HG03439 (cell line): ENCODE results near the gene SIMC1.
A peak's percentile ranks its signal among the peaks of the same experiment; 100 is the strongest.
"Not testable (repeated sequence)": the region's sequence is repeated elsewhere in the genome, so short reads cannot be mapped to it uniquely, and the experiment has no call there.

Source experiments
- ATAC-seq: cut with Tn5 transposase; IDR thresholded peaks from one replicate; pipeline ENCODE4 v1.9.1; 2021; ENCODE audit warnings: mild to moderate bottlenecking, moderate library complexity; ENCODE audit not compliant: unreplicated experiment

Gene SIMC1

GRCh38 chr5:176290057-176290840 lies 52.0 kb downstream of the SIMC1 start:
- not testable (repeated sequence) for ATAC-seq

- ATAC-seq, result not testable (repeated sequence)
These were observed 67.1 kb downstream of the SIMC1 start for GRCh38 chr5:176305356-176305755.

GRCh38 chr5:176317534-176318374 lies 79.5 kb downstream of the SIMC1 start:
- no peak for ATAC-seq

- no peak for ATAC-seq
These were observed 81.8 kb downstream of the SIMC1 start for GRCh38 chr5:176319827-176320554.

GRCh38 chr5:176320577-176320976 lies 82.4 kb downstream of the SIMC1 start:
- no peak for ATAC-seq

GRCh38 chr5:176334031-176334770 lies 96.0 kb downstream of the SIMC1 start:
- ATAC-seq, result no peak

- no peak for ATAC-seq
These were observed 99.7 kb downstream of the SIMC1 start for GRCh38 chr5:176337913-176338312.

GRCh38 chr5:176339304-176339703 lies 101.1 kb downstream of the SIMC1 start:
- ATAC-seq, result no peak

- no peak for ATAC-seq
These were observed 103.3 kb downstream of the SIMC1 start for GRCh38 chr5:176341325-176342157.

GRCh38 chr5:176342158-176342483 lies 103.9 kb downstream of the SIMC1 start:
- no peak for ATAC-seq

GRCh38 chr5:176342766-176343458 lies 104.7 kb downstream of the SIMC1 start:
- ATAC-seq, result no peak

- ATAC-seq, result no peak
These were observed 112.2 kb downstream of the SIMC1 start for GRCh38 chr5:176350416-176350815.

GRCh38 chr5:176352116-176352878 lies 114.1 kb downstream of the SIMC1 start:
- no peak for ATAC-seq

GRCh38 chr5:176353533-176353932 lies 115.3 kb downstream of the SIMC1 start:
- no peak for ATAC-seq

- no peak for ATAC-seq
These were observed 117.4 kb downstream of the SIMC1 start for GRCh38 chr5:176355400-176356178.

- no peak for ATAC-seq
These were observed 117.9 kb downstream of the SIMC1 start for GRCh38 chr5:176356179-176356566.

- no peak for ATAC-seq
These were observed 121.4 kb downstream of the SIMC1 start for GRCh38 chr5:176359658-176360057.

- peak; percentile 24 for ATAC-seq
These were observed 122.7 kb downstream of the SIMC1 start for GRCh38 chr5:176360894-176361436.
